Psoas muscle (tissue), 8 donors: Measurements from ENCODE around the gene RTP2. TPM values are rescaled to one million over a fixed set of nuclear protein-coding genes. Genes with fewer than 3 reads are reported as not detected.
A peak's percentile ranks its signal among the peaks of the same experiment; 100 is the strongest.

Experiments used
- ATAC-seq, 4 donors: fragments of 200-7000 bp; cut with Tn5 transposase; one replicate each; pipeline ENCODE4 v1.9.1; 2020; ENCODE audit warnings: moderate library complexity in 3 of 4, mild to moderate bottlenecking in 2 of 4
- DNase-seq, 2 donors: peaks; one replicate each; pipeline ENCODE4 v3.0.0-alpha.2; 2020
- H3K27ac ChIP-seq: fragments of 200-600 bp; one replicate; pipeline ENCODE4 v1.8.0; 2022
- H3K27me3 ChIP-seq, 3 donors: fragments of 200-600 bp in 1 of 3; one replicate each; pipeline versions ENCODE4 v1.6.1 to v1.8.0; 2013 to 2022; ENCODE audit warnings: low read length in 2 of 3, mild to moderate bottlenecking in 2 of 3, moderate library complexity in 1 of 3; ENCODE audit not compliant: insufficient read depth in 3 of 3
- H3K36me3 ChIP-seq, 2 donors: fragments of 200-600 bp in 1 of 2; one replicate each; pipeline versions ENCODE4 v1.6.1 to v1.8.0; 2013 to 2022; ENCODE audit warnings: low read depth in 1 of 2, mild to moderate bottlenecking in 1 of 2, moderate library complexity in 1 of 2; ENCODE audit not compliant: insufficient read depth in 1 of 2
- H3K4me1 ChIP-seq: fragments of 200-600 bp; one replicate; pipeline ENCODE4 v1.8.0; 2022
- H3K4me3 ChIP-seq: fragments of 200-600 bp; one replicate; pipeline ENCODE4 v1.8.0; 2022; ENCODE audit warnings: mild to moderate bottlenecking
- H3K9me3 ChIP-seq: fragments of 200-600 bp; one replicate; pipeline ENCODE4 v1.8.0; 2022
- whole genome bisulfite sequencing, 3 donors: extraction: QIAGEN DNeasy Blood & Tissue Kit; methylation state at CpG; one replicate each; pipeline versions ENCODE4 v1.1.6 to v1.1.7; 2013; 5-methylcytosine and 5-hydroxymethylcytosine counted together
- intact Hi-C, 2 donors: fragments of 100-400 bp; cut with DNase I; formaldehyde crosslinking; loops; one replicate each; pipeline versions ENCODE4 v1.11.0 to v1.14.2; 2022
- polyA plus RNA-seq, 3 donors: library from polyadenylated mRNA; stranded (reverse); fragments of 200-250 nt; gene quantifications; one replicate each; pipeline ENCODE4 v1.2.3, GENCODE V29; 2013
- total RNA-seq, 4 donors: library from RNA; stranded (reverse); fragmentation: NEBNext Ultra II Directional in 2 of 4; extraction: Animal tissue kit (Norgen Biotek cat#: 25700) in 2 of 4; gene quantifications; one replicate each; pipeline versions ENCODE4 v1.2.1 to v1.2.4, GENCODE V29; 2021 to 2023
- TF ChIP-seq, protein P1 (sequence below): fragments of 200-600 bp; IDR thresholded peaks from one replicate; pipeline ENCODE4 v1.8.0; 2022; ENCODE audit warnings: antibody characterized with exemption
- donor health status: healthy with polysubstance abuse.
- donor health status: DM: no; HTN: no; CAD: no; lungs with moderate emphysema.
- donor health status: Bipolar disorder and iron deficiency.
- donor health status: healthy.
- donor health status: DM: yes; HTN: yes; CAD: no.
- donor health status: DM: no; HTN: no; CAD: no.
- donor health status: DM: no; HTN: no; CAD: no.
- donor health status: DM: yes; HTN: yes; CAD: no.

RTP2 gene
- total and polyA plus RNA-seq, 7 donors = 0.08 to 4.0 (median 0.32) TPM; not detected in 2

DNA sequence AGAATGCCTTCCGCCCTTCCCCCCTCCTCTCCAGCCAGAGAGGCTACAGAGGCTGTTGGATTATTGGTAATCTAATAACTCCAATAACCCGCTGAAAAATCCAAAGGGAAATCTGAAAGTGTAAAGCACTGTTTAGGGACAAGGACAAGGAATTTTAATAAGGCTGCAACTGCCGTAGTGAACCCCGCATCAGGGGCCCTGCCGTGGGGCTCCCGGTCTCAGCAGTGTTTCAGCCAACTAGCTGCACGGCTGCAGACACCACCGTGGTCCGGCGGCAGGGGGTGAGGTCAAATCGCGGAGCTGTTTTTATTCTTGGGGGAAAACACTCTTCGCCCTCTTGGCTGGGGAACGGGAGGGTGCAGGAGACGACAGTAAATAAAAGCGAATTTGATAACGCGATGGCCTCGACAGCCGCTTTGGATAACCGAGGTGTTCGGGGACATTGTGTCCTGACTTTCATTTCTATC, 36.8 kb upstream of the RTP2 start:
- DNase-seq = peak; percentile 60 to 83
- Histone ChIP-seq H3K9me3 (no peaks in the 10 kb centered on the region), H3K4me1 (peaks cover 22% of the 10 kb centered on the region), H3K36me3 (peaks cover 0 to 13% of the 10 kb centered on the region in 2 donors), H3K4me3 (peak overlapping the region; percentile 93), H3K27me3 (no peaks in the 10 kb centered on the region), H3K27ac (peak overlapping the region; percentile 100)
- ATAC-seq = peak in 1 of 4 donors; percentile 15
- intact Hi-C loops = loop anchor here (2.0 to 10.0 kb wide), 3 partner anchors 526 to 1406 kb away; no protein-coding TSS in a partner anchor
- 0 to 1% (median 0%) methylated on average over 22 of the region's 22 CpGs for WGBS, 3 donors
- TF ChIP-seq, protein P1, sequence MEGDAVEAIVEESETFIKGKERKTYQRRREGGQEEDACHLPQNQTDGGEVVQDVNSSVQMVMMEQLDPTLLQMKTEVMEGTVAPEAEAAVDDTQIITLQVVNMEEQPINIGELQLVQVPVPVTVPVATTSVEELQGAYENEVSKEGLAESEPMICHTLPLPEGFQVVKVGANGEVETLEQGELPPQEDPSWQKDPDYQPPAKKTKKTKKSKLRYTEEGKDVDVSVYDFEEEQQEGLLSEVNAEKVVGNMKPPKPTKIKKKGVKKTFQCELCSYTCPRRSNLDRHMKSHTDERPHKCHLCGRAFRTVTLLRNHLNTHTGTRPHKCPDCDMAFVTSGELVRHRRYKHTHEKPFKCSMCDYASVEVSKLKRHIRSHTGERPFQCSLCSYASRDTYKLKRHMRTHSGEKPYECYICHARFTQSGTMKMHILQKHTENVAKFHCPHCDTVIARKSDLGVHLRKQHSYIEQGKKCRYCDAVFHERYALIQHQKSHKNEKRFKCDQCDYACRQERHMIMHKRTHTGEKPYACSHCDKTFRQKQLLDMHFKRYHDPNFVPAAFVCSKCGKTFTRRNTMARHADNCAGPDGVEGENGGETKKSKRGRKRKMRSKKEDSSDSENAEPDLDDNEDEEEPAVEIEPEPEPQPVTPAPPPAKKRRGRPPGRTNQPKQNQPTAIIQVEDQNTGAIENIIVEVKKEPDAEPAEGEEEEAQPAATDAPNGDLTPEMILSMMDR = no peak

DNA sequence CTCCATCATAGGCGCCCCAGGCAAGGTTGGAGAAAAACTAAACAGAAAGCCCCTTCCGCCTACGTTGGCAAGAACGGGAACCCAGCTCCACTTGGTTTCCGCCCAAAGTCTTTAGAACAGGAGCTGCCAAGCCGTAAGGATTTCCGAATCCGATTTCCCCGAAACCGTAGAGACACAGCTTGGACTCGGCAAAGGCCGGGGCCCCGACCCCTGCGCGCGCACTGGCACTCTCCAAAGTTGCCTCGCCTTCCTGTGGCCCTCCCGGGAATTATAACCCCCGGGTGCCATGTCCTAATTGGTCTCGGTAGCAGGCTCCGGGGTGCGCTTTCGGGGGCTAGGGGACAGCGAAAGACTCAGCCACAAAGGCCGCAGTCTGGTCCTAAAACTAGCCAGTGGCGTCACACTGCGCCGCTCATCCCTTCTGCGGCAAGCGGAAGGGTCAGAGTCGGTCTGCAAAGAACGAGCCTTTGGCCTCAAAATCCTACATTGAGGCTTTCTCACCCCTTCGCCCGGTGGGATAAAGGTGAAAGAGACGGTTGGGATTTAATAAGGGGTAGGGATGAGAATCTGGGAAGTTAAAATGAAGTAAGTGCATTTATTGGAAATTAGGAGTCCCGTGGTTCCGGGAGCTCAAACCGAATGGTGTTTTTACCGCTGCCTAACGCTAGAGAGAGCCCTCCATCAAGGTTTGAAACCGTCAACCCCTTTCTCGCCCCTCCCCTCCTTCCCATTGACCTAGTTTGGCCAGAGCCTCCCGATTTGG, 36.2 kb upstream of the RTP2 start:
- DNase-seq = peak; percentile 85 to 91
- Histone ChIP-seq H3K4me1 (peaks cover 28% of the 10 kb centered on the region), H3K27ac (peak overlapping the region; percentile 100), H3K4me3 (peak overlapping the region; percentile 93), H3K27me3 (no peaks in the 10 kb centered on the region), H3K9me3 (no peaks in the 10 kb centered on the region), H3K36me3 (peaks cover 0 to 19% of the 10 kb centered on the region in 2 donors)
- intact Hi-C loops = loop anchor here (2.0 to 10.0 kb wide), 3 partner anchors 526 to 1406 kb away; no protein-coding TSS in a partner anchor
- TF ChIP-seq, protein P1 = peak; percentile 64
- ATAC-seq = peak; percentile 50 to 56 (median 54)
- WGBS, 3 donors = 0% methylated on average over 43 of the region's 43 CpGs

- Histone ChIP-seq H3K27me3 (no peaks in the 10 kb centered on the region), H3K27ac (peak overlapping the region; percentile 100), H3K36me3 (peaks cover 0 to 24% of the 10 kb centered on the region in 2 donors), H3K4me1 (peaks cover 34% of the 10 kb centered on the region), H3K9me3 (no peaks in the 10 kb centered on the region), H3K4me3 (peak overlapping the region; percentile 93)
- intact Hi-C loops = loop anchor here (2.0 to 10.0 kb wide), 3 partner anchors 527 to 1407 kb away; no protein-coding TSS in a partner anchor
- WGBS, 3 donors = 0 to 1% (median 0%) methylated on average over 7 of the region's 7 CpGs
- TF ChIP-seq, protein P1 = no peak
- DNase-seq = no peak
- ATAC-seq = no peak
These were observed 35.6 kb upstream of the RTP2 start for GRCh38 chr3:187738071-187738330.

- Histone ChIP-seq H3K9me3 (no peaks in the 10 kb centered on the region), H3K4me3 (peak overlapping the region; percentile 93), H3K27me3 (no peaks in the 10 kb centered on the region), H3K36me3 (peaks cover 0 to 29% of the 10 kb centered on the region in 2 donors), H3K4me1 (peaks cover 38% of the 10 kb centered on the region), H3K27ac (peak overlapping the region; percentile 100)
- intact Hi-C loops = loop anchor here (2.0 to 10.0 kb wide), 3 partner anchors 527 to 1407 kb away; no protein-coding TSS in a partner anchor
- DNase-seq (peak; percentile 84 to 89), ATAC-seq (peak in 3 of 4 donors; percentile 13 to 26 (median 18))
- TF ChIP-seq, protein P1 = no peak
- WGBS, 3 donors = 1 to 2% (median 1%) methylated on average over 41 of the region's 41 CpGs
These were observed 35.2 kb upstream of the RTP2 start for GRCh38 chr3:187737368-187738070.
